HepG2 (cell line): Measurements from ENCODE around the gene MTMR3. TPM values are rescaled to one million over a fixed set of nuclear protein-coding genes. Genes with fewer than 3 reads are reported as not detected.
A peak's percentile ranks its signal among the peaks of the same experiment; 100 is the strongest.

ENCODE experiments used
- BCL6 ChIP-seq: IDR thresholded peaks from 2 replicates; pipeline ENCODE4 v1.6.1; 2016; ENCODE audit warnings: missing genetic modification reagents, missing compliant biosample characterization
- FOSL2 ChIP-seq: sonication (generic); formaldehyde crosslinking; IDR thresholded peaks from 2 replicates; pipeline ENCODE4 v1.4.0; 2020; ENCODE audit warnings: missing genetic modification reagents
- GTF3A ChIP-seq: sonication (generic); formaldehyde crosslinking; conservative IDR thresholded peaks from 2 replicates; pipeline ENCODE4 v1.4.0; 2020; ENCODE audit warnings: mild to moderate bottlenecking, missing genetic modification reagents
- KDM5B ChIP-seq: sonication (generic); formaldehyde crosslinking; IDR thresholded peaks from 2 replicates; pipeline ENCODE4 v1.4.0; 2020; ENCODE audit warnings: missing genetic modification reagents, mild to moderate bottlenecking, borderline replicate concordance
- MEIS2 ChIP-seq: sonication (generic); formaldehyde crosslinking; IDR thresholded peaks from 2 replicates; pipeline ENCODE4 v1.9.0; 2021; ENCODE audit warnings: mild to moderate bottlenecking, missing genetic modification reagents
- PRDM10 ChIP-seq: sonication (generic); formaldehyde crosslinking; IDR thresholded peaks from 2 replicates; pipeline ENCODE4 v1.4.0; 2020; ENCODE audit warnings: low read depth, missing genetic modification reagents
- RARA ChIP-seq: IDR thresholded peaks from 2 replicates; pipeline ENCODE4 v1.6.1; 2016; ENCODE audit warnings: missing genetic modification reagents, missing compliant biosample characterization
- SALL2 ChIP-seq: sonication (generic); formaldehyde crosslinking; IDR thresholded peaks from 2 replicates; pipeline ENCODE4 v1.8.1; 2023; ENCODE audit warnings: mild to moderate bottlenecking, missing genetic modification reagents, inconsistent platforms
- SIX1 ChIP-seq: sonication (generic); formaldehyde crosslinking; IDR thresholded peaks from 2 replicates; pipeline ENCODE4 v1.4.0; 2020; ENCODE audit warnings: missing genetic modification reagents, borderline replicate concordance
- TBX2 ChIP-seq: sonication (generic); formaldehyde crosslinking; IDR thresholded peaks from 2 replicates; pipeline ENCODE4 v1.5.0; 2020; ENCODE audit warnings: missing genetic modification reagents, mild to moderate bottlenecking, borderline replicate concordance
- TEAD3 ChIP-seq: optimal IDR thresholded peaks from 2 replicates; pipeline ENCODE3; 2016; ENCODE audit warnings: borderline replicate concordance
- ZFX ChIP-seq: sonication (generic); formaldehyde crosslinking; IDR thresholded peaks from 2 replicates; pipeline ENCODE4 v1.4.0; 2020; ENCODE audit warnings: mild to moderate bottlenecking, low read depth, missing genetic modification reagents, moderate library complexity
- ZNF234 ChIP-seq: sonication (generic); formaldehyde crosslinking; conservative IDR thresholded peaks from 2 replicates; pipeline ENCODE4 v1.5.1; 2020; ENCODE audit warnings: mild to moderate bottlenecking, missing genetic modification reagents
- ZNF264 ChIP-seq: sonication (generic); formaldehyde crosslinking; IDR thresholded peaks from 2 replicates; pipeline ENCODE4 v1.4.0; 2020; ENCODE audit warnings: missing genetic modification reagents
- ZNF282 ChIP-seq: fragments of 450-650 bp; IDR thresholded peaks from 2 replicates; pipeline ENCODE4 v1.6.1; 2018; ENCODE audit not compliant: partially characterized antibody
- ZNF367 ChIP-seq: sonication (generic); formaldehyde crosslinking; IDR thresholded peaks from 2 replicates; pipeline ENCODE4 v1.4.0; 2020; ENCODE audit warnings: missing genetic modification reagents, borderline replicate concordance
- ZNF512B ChIP-seq: sonication (generic); formaldehyde crosslinking; IDR thresholded peaks from 2 replicates; pipeline ENCODE4 v1.5.1; 2020; ENCODE audit warnings: missing genetic modification reagents, mild to moderate bottlenecking, borderline replicate concordance
- ZNF609 ChIP-seq: sonication (generic); formaldehyde crosslinking; IDR thresholded peaks from 2 replicates; pipeline ENCODE4 v1.4.0; 2020; ENCODE audit warnings: mild to moderate bottlenecking, missing genetic modification reagents, borderline replicate concordance
- polyA plus RNA-seq, 8 experiments: library from polyadenylated mRNA; depleted of rRNA in 3 of 8; stranded (reverse) in 7 of 8; unstranded in 1 of 8; fragments of >200 nt; fragmentation: Illumina TruSeq in 4 of 8; extraction: Trizol in 4 of 8; gene quantifications; 2 replicates each; pipeline versions ENCODE4 v1.2.1 to v1.2.3, GENCODE V29; 2011 to 2016; ENCODE audit warnings: low read depth in 4 of 8, missing spikeins in 1 of 8, mixed read lengths in 1 of 8; ENCODE audit not compliant: insufficient read depth in 1 of 8
- total RNA-seq, 5 experiments: library from RNA; depleted of rRNA; stranded (reverse); fragments of >200 nt; fragmentation: Illumina TruSeq; extraction: Trizol; gene quantifications; 2 replicates each; pipeline ENCODE4 v1.2.3, GENCODE V29; 2016; ENCODE audit warnings: low read depth in 1 of 5

MTMR3 gene
- total and polyA plus RNA-seq, 2 of the 13 experiments (the other 11 are each of a cell fraction or from before 2014, with no cell fraction given): 12.6 to 24.8 TPM

- no peak for TF ChIP-seq ZNF512B (CRISPR knock-in tag)
- TF ChIP-seq RARA (CRISPR knock-in tag): peak; percentile 54
- no peak for TF ChIP-seq ZNF282
- TF ChIP-seq MEIS2 (CRISPR knock-in tag): peak; percentile 99
- TF ChIP-seq TEAD3 (CRISPR knock-in tag): peak; percentile 86
- TF ChIP-seq BCL6 (CRISPR knock-in tag): peak; percentile 77
- peak; percentile 51; the same call in 1 of the 2 replicates for TF ChIP-seq SIX1 (CRISPR knock-in tag)
- TF ChIP-seq KDM5B (CRISPR knock-in tag): no peak
- TF ChIP-seq ZFX: peak; percentile 57; the same call in 1 of the 2 replicates
- peak; percentile 40 for TF ChIP-seq FOSL2 (CRISPR knock-in tag)
- TF ChIP-seq GTF3A: no peak
- no peak for TF ChIP-seq PRDM10 (CRISPR knock-in tag)
- peak; percentile 88 for TF ChIP-seq TBX2
- peak; percentile 64; the same call in 1 of the 2 replicates for TF ChIP-seq ZNF264
- 0 out of 2 replicates have a peak, but pooled peaks have one; percentile 29 for TF ChIP-seq SALL2 (CRISPR knock-in tag)
- TF ChIP-seq ZNF609 (CRISPR knock-in tag): peak; percentile 87
- TF ChIP-seq ZNF234 (CRISPR knock-in tag): no peak
- TF ChIP-seq ZNF367 (CRISPR knock-in tag): no peak
These were observed 171.7 kb downstream of the MTMR3 start (continued) for GRCh38 chr22:30054764-30055069.
